Lung (tissue), 12 donors: ENCODE results near the gene GRK4. TPM values are rescaled to one million over a fixed set of nuclear protein-coding genes. Genes with fewer than 3 reads are reported as not detected.

Experiments
- ATAC-seq: fragments of 200-7000 bp; cut with Tn5 transposase; one replicate; pipeline ENCODE4 v1.9.1; 2020; ENCODE audit warnings: moderate number of reproducible peaks; ENCODE audit not compliant: insufficient read depth, low FRiP score
- DNase-seq, 3 donors: peaks; one replicate each; pipeline ENCODE4 v3.0.0-alpha.2; 2013 to 2017
- H3K27ac ChIP-seq, 2 donors: one replicate each; pipeline ENCODE4 v1.5.1; 2013; ENCODE audit warnings: mild to moderate bottlenecking in 2 of 2, moderate library complexity in 2 of 2, control low read depth in 1 of 2, inconsistent platforms in 1 of 2, low read depth in 1 of 2, low read length in 1 of 2
- H3K27me3 ChIP-seq, 3 donors: one replicate each; pipeline ENCODE4 v1.5.1; 2013; ENCODE audit warnings: low read length in 2 of 3; ENCODE audit not compliant: control insufficient read depth in 3 of 3, insufficient read depth in 3 of 3
- H3K36me3 ChIP-seq, 4 donors: one replicate each; pipeline ENCODE4 v1.5.1; 2013; ENCODE audit warnings: low read length in 4 of 4, mild to moderate bottlenecking in 1 of 4, moderate library complexity in 1 of 4; ENCODE audit not compliant: control insufficient read depth in 4 of 4, insufficient read depth in 4 of 4
- H3K4me1 ChIP-seq, 5 donors: one replicate each; pipeline ENCODE4 v1.5.1; 2013; ENCODE audit warnings: low read length in 5 of 5, mild to moderate bottlenecking in 2 of 5, moderate library complexity in 1 of 5; ENCODE audit not compliant: control insufficient read depth in 5 of 5, insufficient read depth in 5 of 5
- H3K4me3 ChIP-seq: one replicate; pipeline ENCODE4 v1.5.1; 2013; ENCODE audit warnings: mild to moderate bottlenecking, control low read depth, moderate library complexity
- H3K9ac ChIP-seq, 2 donors: one replicate each; pipeline ENCODE4 v1.5.1; 2013; ENCODE audit warnings: low read length in 2 of 2, control low read depth in 1 of 2; ENCODE audit not compliant: insufficient read depth in 1 of 2
- H3K9me3 ChIP-seq, 4 donors: one replicate each; pipeline ENCODE4 v1.5.1; 2013; ENCODE audit warnings: low read length in 3 of 4, mild to moderate bottlenecking in 1 of 4, moderate library complexity in 1 of 4; ENCODE audit not compliant: control insufficient read depth in 4 of 4, insufficient read depth in 3 of 4
- WGBS, 2 donors: extraction: QIAGEN DNeasy Blood & Tissue Kit; methylation state at CpG; one replicate each; pipeline ENCODE4 v1.1.7; 2013; 5-methylcytosine and 5-hydroxymethylcytosine counted together
- polyA plus RNA-seq, 2 donors: library from polyadenylated mRNA; stranded (reverse); fragments of 200-250 nt; gene quantifications; one replicate each; pipeline ENCODE4 v1.2.1, GENCODE V29; 2013
- total RNA-seq, 2 donors: library from RNA; depleted of rRNA in 1 of 2; stranded (reverse); fragments of >200 nt in 1 of 2; gene quantifications; one replicate each; pipeline ENCODE4 v1.2.1, GENCODE V29; 2014 to 2021
- TF ChIP-seq, protein P1 (sequence below): IDR thresholded peaks from 2 replicates; pipeline ENCODE4 v1.5.1; 2012; ENCODE audit warnings: mild to moderate bottlenecking; ENCODE audit errors: control extremely low read depth, extremely low read depth
- donor health status: control.
- donor health status: control.
- donor health status: Bipolar disorder and iron deficiency.
- donor health status: healthy.
- donor health status: DM: yes; HTN: yes; CAD: no.

The GRK4 gene
- total and polyA plus RNA-seq, 4 donors = 1.8 to 6.7 (median 3.2) TPM

DNA sequence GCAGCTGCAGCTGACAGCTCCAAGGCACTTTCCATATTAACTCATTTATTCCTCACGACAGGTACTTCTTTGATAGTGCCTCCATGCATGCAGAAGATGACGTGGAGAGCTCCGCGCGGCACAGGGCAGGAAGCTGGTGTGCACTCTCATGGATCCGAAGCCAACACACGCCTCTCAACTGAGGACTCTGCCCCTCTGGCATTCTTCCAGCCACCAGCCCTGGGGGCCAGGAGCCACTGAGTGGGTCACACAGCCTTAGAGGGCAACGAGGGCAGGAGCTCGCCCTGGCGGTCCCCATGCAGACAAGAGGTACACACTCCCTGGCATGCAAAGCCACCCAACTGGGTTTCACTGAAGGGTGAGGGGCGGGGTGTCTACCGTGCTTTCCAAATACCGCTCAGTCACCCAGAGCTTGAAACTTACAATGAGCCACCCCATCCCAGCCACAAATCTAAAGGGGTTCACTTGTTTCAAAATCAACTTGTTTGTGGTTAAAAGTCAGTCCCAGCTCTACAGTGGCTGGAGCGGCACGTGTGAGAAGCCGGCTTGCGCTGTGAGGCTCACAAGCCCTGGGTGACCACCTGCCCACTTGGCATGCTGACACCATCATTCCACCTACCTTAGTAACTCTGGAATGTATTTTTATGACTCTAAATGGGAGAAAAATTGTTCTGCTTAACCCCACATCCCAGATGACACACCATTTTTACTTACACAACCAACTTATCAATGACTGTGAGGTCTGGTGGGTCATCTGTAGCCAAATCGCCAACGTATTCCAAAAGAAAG, 16.4 kb upstream of the GRK4 start:
- Histone ChIP-seq H3K27me3 (no peaks in the 10 kb centered on the region), H3K27ac (no peak overlapping the region), H3K9ac (no peak overlapping the region), H3K4me1 (no peaks in the 10 kb centered on the region), H3K9me3 (no peaks in the 10 kb centered on the region), H3K36me3 (peaks cover 24 to 67% (median 57%) of the 10 kb centered on the region in 4 donors), H3K4me3 (no peak overlapping the region)
- TF ChIP-seq, protein P1, sequence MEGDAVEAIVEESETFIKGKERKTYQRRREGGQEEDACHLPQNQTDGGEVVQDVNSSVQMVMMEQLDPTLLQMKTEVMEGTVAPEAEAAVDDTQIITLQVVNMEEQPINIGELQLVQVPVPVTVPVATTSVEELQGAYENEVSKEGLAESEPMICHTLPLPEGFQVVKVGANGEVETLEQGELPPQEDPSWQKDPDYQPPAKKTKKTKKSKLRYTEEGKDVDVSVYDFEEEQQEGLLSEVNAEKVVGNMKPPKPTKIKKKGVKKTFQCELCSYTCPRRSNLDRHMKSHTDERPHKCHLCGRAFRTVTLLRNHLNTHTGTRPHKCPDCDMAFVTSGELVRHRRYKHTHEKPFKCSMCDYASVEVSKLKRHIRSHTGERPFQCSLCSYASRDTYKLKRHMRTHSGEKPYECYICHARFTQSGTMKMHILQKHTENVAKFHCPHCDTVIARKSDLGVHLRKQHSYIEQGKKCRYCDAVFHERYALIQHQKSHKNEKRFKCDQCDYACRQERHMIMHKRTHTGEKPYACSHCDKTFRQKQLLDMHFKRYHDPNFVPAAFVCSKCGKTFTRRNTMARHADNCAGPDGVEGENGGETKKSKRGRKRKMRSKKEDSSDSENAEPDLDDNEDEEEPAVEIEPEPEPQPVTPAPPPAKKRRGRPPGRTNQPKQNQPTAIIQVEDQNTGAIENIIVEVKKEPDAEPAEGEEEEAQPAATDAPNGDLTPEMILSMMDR = no peak
- no peak for ATAC-seq
- peak in 1 of 3 donors; percentile 11 for DNase-seq
- WGBS, 2 donors = 93 to 95% methylated on average over 19 of the region's 19 CpGs

DNA sequence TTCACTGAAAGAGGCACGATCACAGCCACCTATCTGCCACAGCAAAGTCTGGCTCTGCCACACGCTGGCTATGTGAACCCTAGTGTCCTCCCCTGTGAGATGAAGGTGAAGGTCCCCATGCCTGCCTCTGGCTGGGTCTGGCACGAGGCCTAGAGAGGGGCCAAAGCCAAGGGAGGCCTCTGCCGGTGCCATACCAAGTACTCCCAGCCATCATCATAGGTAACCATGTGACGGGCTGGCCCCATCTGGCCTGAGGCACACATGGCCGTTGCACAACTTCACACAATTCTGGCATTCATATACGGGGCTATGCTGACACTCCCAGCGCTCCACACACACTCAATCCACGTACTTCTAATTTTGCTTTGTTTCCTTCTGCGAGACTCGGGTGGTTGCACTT, 15.4 kb upstream of the GRK4 start:
- H3K27ac ChIP-seq = no peak overlapping the region
- peaks cover 27 to 66% (median 56%) of the 10 kb centered on the region in 4 donors for H3K36me3 ChIP-seq
- TF ChIP-seq, protein P1 = no peak
- DNase-seq (peak in 1 of 3 donors; percentile 1), ATAC-seq (no peak)
- H3K4me3 ChIP-seq = no peak overlapping the region
- 89% methylated on average over 11 of the region's 11 CpGs for WGBS, 2 donors
- H3K9ac ChIP-seq = no peak overlapping the region
- no peaks in the 10 kb centered on the region for H3K4me1 ChIP-seq
- no peaks in the 10 kb centered on the region for H3K27me3 ChIP-seq
- no peaks in the 10 kb centered on the region for H3K9me3 ChIP-seq

GRCh38 chr4:2948895-2949781, 14.2 kb upstream of the GRK4 start:
- WGBS, 2 donors = 91 to 94% methylated on average over 14 of the region's 14 CpGs
- H3K4me3 ChIP-seq = no peak overlapping the region
- no peak overlapping the region for H3K27ac ChIP-seq
- peaks cover 33 to 67% (median 50%) of the 10 kb centered on the region in 4 donors for H3K36me3 ChIP-seq
- no peaks in the 10 kb centered on the region for H3K9me3 ChIP-seq
- ATAC-seq (no peak), DNase-seq (peak in 2 of 3 donors; percentile 30 to 33)
- H3K9ac ChIP-seq = no peak overlapping the region
- H3K4me1 ChIP-seq = no peaks in the 10 kb centered on the region
- H3K27me3 ChIP-seq = no peaks in the 10 kb centered on the region
- TF ChIP-seq, protein P1 = peak; percentile 11
